KOPT-K1 (cell line): ENCODE data around the gene GOLPH3.
"Not testable (repeated sequence)": the region's sequence is repeated elsewhere in the genome, so short reads cannot be mapped to it uniquely, and the experiment has no call there.

Experiments
- H3K27ac ChIP-seq: fragments of 200-600 bp; sonication (generic); 2 replicates; pipeline ENCODE4 v1.5.1; 2016; ENCODE audit warnings: antibody characterized with exemption, mild to moderate bottlenecking, low read depth, low read length; ENCODE audit not compliant: poor library complexity, severe bottlenecking
- H3K36me3 ChIP-seq: fragments of 200-600 bp; sonication (generic); 2 replicates; pipeline ENCODE4 v1.5.1; 2017; ENCODE audit warnings: antibody characterized with exemption, mild to moderate bottlenecking, low read length, moderate library complexity; ENCODE audit not compliant: insufficient read depth
- H3K9me3 ChIP-seq: fragments of 200-600 bp; sonication (generic); 2 replicates; pipeline ENCODE4 v1.5.1; 2017; ENCODE audit warnings: antibody characterized with exemption, low read length, mild to moderate bottlenecking; ENCODE audit not compliant: insufficient read depth, poor library complexity, severe bottlenecking

The GOLPH3 gene

DNA sequence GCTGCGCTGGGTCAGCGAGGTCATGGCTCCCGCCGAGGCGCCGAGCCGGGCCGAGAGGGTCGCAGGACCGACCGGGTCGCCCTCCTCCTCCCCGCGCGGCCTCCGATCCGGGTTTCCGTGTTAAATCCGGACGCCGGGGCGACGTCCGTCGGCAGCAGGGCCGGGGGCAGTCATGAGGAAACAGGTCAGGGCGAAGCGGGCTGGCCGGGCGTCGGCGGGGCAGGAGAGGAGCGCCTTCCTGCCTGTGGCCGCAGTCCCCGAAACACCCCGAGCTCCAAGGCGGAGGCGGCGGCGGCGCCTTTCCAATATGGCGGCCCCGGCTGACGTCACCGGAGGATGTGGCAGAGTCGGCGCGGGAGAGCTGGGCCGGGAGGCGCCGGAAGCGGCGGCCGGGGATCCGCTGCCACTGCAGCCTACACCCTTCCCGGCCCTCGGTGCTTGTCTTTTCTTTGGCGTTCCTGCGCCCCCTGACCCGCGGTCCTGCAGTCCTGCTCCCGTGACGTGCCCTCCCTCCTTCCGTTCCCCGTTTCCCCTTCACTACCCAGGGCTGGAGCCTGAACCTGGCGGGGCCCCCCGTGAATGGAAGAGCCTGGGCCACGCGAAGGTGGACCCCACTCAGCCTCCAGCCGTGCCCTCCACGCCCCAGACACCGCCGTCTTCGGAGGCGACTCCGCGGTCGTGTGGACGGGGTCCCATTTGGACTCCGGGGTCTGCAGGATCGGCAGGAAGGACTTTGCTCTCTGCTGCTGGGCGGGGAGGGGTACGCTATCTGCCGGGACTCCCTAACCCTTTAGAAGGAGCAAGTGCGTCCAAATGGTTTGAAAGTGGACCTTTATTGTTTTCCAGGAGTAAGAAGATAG, at the start of gene GOLPH3:
TSS of gene GOLPH3 (minus strand) at position 309 of the 860 bp plus-strand sequence. CDS start at position 24, 285 bp downstream.
- Histone ChIP-seq H3K27ac (peak within 1 kb of the TSS; percentile 93), H3K36me3 (peaks cover 23% of the 10 kb centered on the region), H3K9me3 (no peaks in the 10 kb centered on the region)

DNA sequence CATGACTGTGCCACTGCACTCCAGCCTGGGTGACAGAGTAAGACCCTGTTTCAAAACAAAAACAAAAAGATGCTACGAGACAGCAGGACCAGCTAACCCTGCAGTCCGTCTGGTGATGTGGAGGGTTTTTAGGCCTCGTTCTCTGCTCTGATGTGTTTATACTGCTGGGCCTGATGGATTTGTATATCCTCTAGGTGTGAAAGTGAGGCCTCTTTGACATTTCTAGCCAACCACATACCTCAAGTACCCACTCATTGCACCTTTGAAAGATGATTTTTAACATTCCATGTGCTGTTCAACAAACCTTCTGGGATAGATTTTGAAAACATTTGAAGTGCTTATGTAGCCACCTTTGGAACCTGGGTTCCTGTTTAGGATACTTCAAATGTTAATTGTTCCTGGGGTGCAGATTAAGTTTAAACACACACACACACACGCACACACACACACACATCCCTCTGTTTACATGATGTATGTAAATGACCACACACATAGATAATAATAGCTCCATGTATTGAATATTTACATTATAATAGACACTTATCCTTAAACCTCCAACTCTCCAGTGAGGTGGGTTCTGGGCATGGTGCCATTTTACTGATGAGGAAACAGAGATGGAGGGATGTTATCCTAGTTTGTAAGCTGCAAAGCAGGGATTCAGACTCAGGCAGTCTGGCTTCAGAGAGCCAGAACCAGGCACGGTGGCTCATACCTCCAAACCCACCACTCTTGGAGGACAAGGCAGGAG, 48.8 kb upstream of the GOLPH3 start:
- Histone ChIP-seq H3K27ac (no peak overlapping the region), H3K36me3 (peaks cover 3% of the 10 kb centered on the region; the same call in 1 of the 2 replicates), H3K9me3 (no peaks in the 10 kb centered on the region)

DNA sequence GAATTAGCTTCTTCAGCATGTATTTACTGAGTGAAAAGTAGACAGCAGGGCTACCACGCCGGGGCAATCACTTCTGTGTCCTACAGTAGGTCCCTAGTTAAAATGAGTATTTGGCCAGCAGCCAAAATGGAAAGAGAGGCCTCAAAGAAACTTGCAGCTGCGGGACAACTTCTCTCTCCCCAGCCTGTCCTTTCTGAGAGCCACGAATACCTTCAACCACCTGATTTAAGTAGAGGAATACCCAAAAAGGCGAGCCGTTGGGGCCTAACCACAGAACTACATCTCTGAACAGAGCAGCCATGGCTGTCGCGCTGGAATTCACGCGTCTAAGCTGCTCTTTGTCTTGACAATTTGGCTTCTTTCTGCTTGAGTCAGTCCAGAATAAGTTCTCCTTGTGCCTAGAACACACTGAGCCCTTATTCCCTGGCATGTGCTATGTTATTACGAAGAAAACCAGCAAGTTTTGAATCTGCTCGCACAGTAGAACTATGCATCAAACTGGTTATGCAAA, 43.8 kb upstream of the GOLPH3 start:
- Histone ChIP-seq H3K9me3 (no peaks in the 10 kb centered on the region), H3K27ac (peak overlapping the region; percentile 13), H3K36me3 (no peaks in the 10 kb centered on the region)

DNA sequence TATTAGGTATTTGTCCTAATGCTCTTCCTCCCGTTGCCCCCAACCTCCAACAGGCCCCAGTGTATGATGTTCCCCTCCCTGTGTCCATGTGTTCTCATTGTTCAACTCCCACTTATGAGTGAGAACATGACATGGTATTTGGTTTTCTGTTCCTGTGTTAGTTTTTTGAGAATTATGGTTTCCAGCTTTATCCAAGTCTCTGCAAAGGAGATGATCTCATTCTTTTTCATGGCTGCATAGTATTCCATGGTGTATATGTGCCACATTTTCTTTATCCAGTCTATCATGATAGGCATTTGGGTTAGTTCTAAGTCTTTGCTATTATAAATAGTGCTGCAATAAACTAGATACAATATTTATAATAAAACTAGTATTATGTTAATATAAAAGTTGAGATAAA, 40.2 kb upstream of the GOLPH3 start:
- H3K27ac ChIP-seq, H3K36me3 ChIP-seq, H3K9me3 ChIP-seq: not testable (repeated sequence)

DNA sequence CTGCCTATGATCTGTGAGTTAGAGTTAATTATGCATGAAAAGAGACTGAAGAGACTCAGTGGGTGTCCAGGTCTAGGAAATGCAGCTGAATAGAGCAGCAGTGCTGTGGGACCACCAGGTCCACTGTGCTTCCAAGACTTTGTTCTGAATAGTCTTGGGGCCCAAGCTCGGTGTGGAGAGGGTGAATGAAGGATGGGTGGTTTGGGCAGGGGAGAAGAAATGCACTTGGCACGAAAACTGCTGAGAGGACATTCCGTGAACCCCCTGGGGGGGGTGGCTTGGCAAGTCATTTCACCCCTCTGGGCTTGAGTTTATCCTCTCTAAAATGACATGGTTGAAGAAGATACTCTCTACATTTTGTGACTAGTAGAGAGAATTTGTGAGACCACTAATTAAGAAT, 36.0 kb upstream of the GOLPH3 start:
- Histone ChIP-seq H3K9me3 (no peaks in the 10 kb centered on the region), H3K27ac (no peak overlapping the region)

DNA sequence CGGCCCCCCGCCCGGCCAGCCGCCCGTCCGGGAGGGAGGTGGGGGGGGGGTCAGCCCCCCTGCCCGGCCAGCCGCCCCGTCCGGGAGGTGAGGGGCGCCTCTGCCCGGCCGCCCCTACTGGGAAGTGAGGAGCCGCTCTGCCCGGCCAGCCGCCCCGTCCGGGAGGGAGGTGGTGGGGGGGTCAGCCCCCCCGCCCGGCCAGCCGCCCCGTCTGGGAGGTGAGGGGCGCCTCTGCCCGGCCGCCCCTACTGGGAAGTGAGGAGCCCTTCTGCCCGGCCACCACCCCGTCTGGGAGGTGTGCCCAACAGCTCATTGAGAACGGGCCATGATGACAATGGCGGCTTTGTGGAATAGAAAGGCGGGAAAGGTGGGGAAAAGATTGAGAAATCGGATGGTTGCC, 34.7 kb upstream of the GOLPH3 start:
- H3K27ac ChIP-seq, H3K9me3 ChIP-seq, H3K36me3 ChIP-seq: not testable (repeated sequence)

More for the DNA sequence above, 36.0 kb upstream of the GOLPH3 start:
- H3K36me3 ChIP-seq, result no peaks in the 10 kb centered on the region

DNA sequence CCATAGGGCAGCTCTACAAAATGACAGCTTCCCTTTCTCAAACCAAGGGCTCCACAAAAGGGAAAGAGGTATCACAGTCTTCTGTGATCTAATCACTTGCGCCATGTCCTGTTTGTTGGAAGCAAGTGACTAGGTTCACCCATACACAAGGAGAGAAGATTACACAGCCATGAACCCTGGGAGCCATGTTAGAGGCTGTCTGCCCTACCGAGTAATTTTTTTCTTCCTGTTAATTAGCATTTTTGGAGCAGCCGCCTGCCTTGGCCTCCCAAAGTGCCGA, 33.2 kb upstream of the GOLPH3 start:
- Histone ChIP-seq H3K9me3 (no peaks in the 10 kb centered on the region), H3K27ac (no peak overlapping the region)

DNA sequence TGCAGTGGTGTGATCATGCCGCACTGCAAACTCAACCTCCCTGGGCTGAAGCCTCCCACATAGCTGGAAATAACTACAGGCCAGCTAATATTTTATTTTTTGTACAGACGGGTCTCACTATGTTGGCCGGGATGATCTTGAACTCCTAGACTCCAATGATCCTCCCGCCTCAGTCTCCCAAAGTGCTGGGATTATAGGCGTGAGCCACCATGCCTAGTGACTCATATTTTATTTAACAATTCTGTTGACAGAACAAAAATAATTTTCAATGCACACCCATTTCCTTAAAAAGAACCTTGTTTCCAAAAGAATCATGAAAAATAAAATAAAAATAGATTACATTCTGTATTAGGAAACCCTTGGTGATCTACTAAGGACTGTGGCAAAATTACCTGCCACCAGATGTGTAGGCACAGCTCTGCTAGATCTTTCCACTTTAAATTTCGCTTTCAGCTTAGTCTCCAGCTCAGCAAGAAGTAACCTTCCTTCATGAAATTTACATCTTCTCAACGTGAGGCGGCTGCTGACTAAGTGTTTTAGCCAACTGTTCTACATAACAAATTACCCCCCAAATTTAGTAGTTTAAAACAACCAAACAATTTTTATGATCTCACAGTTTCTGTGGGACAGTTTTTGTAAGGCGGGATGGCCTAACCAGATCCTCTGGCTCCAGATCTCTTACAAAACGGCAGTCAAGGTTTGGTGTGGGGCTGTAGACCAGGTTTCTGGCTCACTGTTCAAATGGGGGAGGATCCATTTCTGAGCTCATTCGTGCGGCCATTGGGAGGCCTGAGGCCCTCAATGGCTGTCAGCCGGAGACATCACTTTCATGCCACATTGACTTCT, 32.6 kb upstream of the GOLPH3 start:
- Histone ChIP-seq H3K9me3 (no peaks in the 10 kb centered on the region), H3K27ac (no peak overlapping the region), H3K36me3 (no peaks in the 10 kb centered on the region)

More for the DNA sequence above, 33.2 kb upstream of the GOLPH3 start:
- H3K36me3 ChIP-seq, result no peaks in the 10 kb centered on the region

DNA sequence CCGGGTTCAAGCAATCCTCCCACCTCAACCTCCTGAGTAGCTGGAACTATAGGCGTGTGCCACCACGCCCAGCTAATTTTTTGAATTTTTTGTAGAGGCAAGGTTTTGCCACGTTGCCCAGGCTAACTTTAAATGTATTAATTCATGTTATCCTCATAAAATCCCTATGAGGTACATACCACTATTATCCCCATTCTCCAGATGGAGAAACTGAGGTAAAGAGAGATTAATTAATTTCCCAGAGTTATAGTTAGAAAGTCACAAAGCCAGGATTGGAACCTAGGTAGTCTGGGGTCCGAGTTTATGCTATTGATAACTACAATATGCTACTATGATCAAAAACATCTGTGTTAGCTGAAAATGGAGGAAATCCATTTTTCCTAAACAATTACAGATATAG, 31.9 kb upstream of the GOLPH3 start:
- Histone ChIP-seq H3K9me3 (no peaks in the 10 kb centered on the region), H3K27ac (no peak overlapping the region), H3K36me3 (no peaks in the 10 kb centered on the region)

DNA sequence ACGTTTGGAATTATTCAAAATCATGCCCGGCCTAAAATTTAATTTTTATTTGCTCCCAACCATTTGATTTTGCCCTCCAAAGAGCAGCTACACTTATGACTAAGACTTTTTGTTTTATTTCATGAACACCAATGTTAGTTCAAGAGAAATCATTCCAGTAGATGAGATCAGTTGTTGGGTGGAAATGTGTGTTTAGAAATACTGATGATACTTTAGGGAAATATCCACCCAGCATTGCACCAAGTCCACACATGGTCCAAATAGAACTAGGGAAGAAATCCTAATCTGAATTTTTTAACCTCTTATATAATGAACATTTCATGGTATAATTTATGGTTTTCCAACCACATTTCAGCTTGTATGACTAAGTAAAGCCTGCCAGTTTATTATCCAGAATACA, 28.3 kb upstream of the GOLPH3 start:
- no peak overlapping the region for H3K27ac ChIP-seq
- H3K9me3 ChIP-seq, result no peaks in the 10 kb centered on the region
- H3K36me3 ChIP-seq, result no peaks in the 10 kb centered on the region

DNA sequence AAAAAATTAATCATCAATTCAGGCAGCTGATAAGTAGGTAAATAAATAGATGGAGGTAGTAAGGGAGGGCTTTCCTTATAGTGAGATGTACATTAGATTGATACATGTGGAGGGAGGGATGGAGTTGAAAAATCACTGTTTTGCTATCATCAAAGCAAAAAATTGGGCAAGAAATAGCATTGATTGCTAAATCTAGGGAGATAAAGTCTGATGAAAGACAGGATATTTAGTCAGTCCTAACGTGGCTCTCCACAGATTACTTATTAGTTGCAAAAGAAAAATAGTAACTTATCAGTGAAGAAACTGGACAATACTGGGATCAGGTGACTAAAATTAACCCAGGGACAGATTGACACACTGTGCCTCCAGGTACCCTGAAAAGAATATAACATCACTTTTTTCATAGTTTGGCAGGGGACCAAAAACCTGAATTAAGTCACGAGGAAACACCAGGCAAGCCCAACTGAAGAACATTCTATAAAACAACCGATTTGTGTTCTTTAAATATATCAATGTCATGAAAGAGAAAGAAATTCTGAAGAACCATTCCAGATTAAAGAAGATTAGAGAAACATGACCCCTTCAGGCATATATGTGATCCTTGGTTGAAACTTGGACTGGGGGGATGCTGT, 27.1 kb upstream of the GOLPH3 start:
- Histone ChIP-seq H3K9me3 (no peaks in the 10 kb centered on the region), H3K36me3 (no peaks in the 10 kb centered on the region), H3K27ac (no peak overlapping the region)

DNA sequence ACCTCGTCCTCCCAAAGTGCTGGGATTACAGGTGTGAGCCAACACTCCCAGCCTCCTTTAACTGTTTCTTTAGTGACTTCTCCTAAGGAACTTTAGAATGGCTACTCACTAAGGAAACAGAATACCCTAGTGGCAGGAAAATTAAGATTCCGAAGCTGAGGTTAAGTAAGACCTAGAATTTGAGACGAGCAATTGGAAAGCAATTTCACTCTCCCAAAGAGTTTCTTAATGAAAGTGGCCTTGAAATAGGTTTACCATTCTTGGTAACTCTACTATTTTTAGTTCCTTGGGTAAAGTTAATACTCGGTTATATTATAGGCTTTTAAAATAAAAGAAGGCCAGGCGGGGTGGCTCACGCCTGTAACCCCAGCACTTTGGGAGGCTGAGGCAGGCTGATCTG, 22.9 kb upstream of the GOLPH3 start:
- Histone ChIP-seq H3K9me3 (no peaks in the 10 kb centered on the region), H3K27ac (no peak overlapping the region), H3K36me3 (no peaks in the 10 kb centered on the region)

DNA sequence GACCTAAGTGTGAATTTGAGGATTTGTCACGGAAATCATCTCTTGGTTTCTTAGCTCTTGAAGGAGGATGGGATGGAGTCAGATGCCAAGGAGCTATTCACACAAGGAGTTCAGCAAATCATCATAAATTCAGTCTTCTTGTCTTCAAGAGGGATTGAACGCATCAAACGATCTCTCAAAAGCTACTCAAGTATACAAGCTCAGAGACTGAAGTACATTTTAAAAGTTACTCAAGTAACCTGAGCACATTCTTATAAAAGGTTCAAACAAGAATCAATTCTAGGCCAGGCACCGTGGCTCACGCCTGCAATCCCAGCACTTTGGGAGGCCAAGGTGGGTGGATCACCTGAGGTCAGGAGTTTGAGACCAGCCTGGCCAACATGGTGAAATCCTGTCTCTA, 21.1 kb upstream of the GOLPH3 start:
- Histone ChIP-seq H3K9me3 (no peaks in the 10 kb centered on the region), H3K27ac (no peak overlapping the region), H3K36me3 (no peaks in the 10 kb centered on the region)

DNA sequence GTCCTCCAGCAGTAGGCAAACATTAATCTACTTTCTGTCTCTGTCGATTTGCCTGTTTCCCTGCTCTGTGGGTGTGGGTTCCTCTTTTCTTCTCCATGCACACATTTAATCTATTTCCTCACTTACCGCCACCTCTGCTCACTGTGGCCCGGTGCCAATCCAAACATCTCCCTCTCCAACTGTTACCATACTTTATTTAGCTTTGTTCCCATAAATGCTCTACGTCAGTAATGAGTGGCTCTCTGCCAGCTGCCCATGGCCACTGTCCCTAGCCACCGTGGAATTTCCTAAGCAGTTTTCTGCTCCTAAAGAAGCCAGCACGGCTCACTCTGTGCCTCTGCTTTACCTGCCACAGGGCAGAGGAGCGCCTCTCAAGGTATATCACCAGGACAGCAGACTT, 19.5 kb upstream of the GOLPH3 start:
- no peaks in the 10 kb centered on the region for H3K9me3 ChIP-seq
- H3K36me3 ChIP-seq, result no peaks in the 10 kb centered on the region
- H3K27ac ChIP-seq, result no peak overlapping the region
